Natural killer cell (primary cell): ENCODE results near the gene PON2. TPM values are rescaled to one million over a fixed set of nuclear protein-coding genes. Genes with fewer than 3 reads are reported as not detected.

ENCODE experiments used
- ATAC-seq, 3 donors: fragments of 150-1000 bp in 2 of 3; fragments of 200-7000 bp in 1 of 3; cut with Tn5 transposase; 1 replicate in 1 of 3; 2 replicates in 2 of 3; pipeline ENCODE4 v1.10.0; 2021; ENCODE audit warnings: mild to moderate bottlenecking in 2 of 3, moderate library complexity in 2 of 3
- DNase-seq, 2 donors: peaks; one replicate each; pipeline versions ENCODE4 v3.0.0 to v3.0.0-alpha.2; 2013 to 2021; ENCODE audit warnings: mixed read lengths in 1 of 2
- H3K27ac ChIP-seq: one replicate; pipeline ENCODE4 v1.5.1; 2013; ENCODE audit warnings: mild to moderate bottlenecking, low read length
- H3K27me3 ChIP-seq: one replicate; pipeline ENCODE4 v1.6.1; 2013; ENCODE audit warnings: low read length; ENCODE audit not compliant: control insufficient read depth, insufficient read depth
- H3K36me3 ChIP-seq: one replicate; pipeline ENCODE4 v1.6.1; 2013; ENCODE audit warnings: low read length; ENCODE audit not compliant: control insufficient read depth, insufficient read depth
- H3K4me1 ChIP-seq: one replicate; pipeline ENCODE4 v1.6.1; 2013; ENCODE audit warnings: low read length; ENCODE audit not compliant: control insufficient read depth, insufficient read depth
- H3K4me3 ChIP-seq: one replicate; pipeline ENCODE4 v1.5.1; 2013; ENCODE audit warnings: low read length
- H3K9me3 ChIP-seq: one replicate; pipeline ENCODE4 v1.6.1; 2013; ENCODE audit warnings: low read length; ENCODE audit not compliant: control insufficient read depth, insufficient read depth
- H3K27ac Mint-ChIP-seq, 2 donors: one replicate each; pipeline ENCODE4 v1.8.0; 2022; ENCODE audit warnings: mild to moderate bottlenecking in 2 of 2, mixed read lengths in 2 of 2, moderate library complexity in 1 of 2
- H3K27me3 Mint-ChIP-seq, 2 donors: one replicate each; pipeline ENCODE4 v1.8.0; 2022; ENCODE audit warnings: low read depth in 2 of 2, mixed read lengths in 2 of 2
- H3K36me3 Mint-ChIP-seq: one replicate; pipeline ENCODE4 v1.8.0; 2022; ENCODE audit warnings: mixed read lengths
- H3K4me1 Mint-ChIP-seq, 2 donors: one replicate each; pipeline ENCODE4 v1.8.0; 2022; ENCODE audit warnings: mixed read lengths in 2 of 2
- H3K4me3 Mint-ChIP-seq: one replicate; pipeline ENCODE4 v1.8.0; 2022; ENCODE audit warnings: mild to moderate bottlenecking, moderate library complexity, mixed read lengths
- H3K9me3 Mint-ChIP-seq, 2 donors: one replicate each; pipeline ENCODE4 v1.8.0; 2022; ENCODE audit warnings: mixed read lengths in 2 of 2
- CTCF ChIP-seq: fragments of 200-600 bp; IDR thresholded peaks from one replicate; pipeline ENCODE4 v1.8.0; 2022; ENCODE audit warnings: antibody characterized with exemption
- WGBS: methylation state at CpG from one replicate; pipeline ENCODE4 v1.1.7; 2013; ENCODE audit warnings: missing lambda C conversion rate; ENCODE audit not compliant: insufficient coverage; 5-methylcytosine and 5-hydroxymethylcytosine counted together
- intact Hi-C: fragments of 100-400 bp; cut with micrococcal nuclease; formaldehyde crosslinking; loops from one replicate; pipeline ENCODE4 v1.14.2; 2022
- total RNA-seq, 4 donors: library from RNA; stranded (reverse); fragments of 120-200 nt in 1 of 4; gene quantifications; one replicate each; pipeline versions ENCODE4 v1.2.3 to v1.2.4, GENCODE V29; 2013 to 2022

Gene PON2
- total RNA-seq, 3 donors from 2014 or later (not counting 1 experiment from before 2014, with no cell fraction given), result 26.6 to 35.7 (median 35.6) TPM

DNA sequence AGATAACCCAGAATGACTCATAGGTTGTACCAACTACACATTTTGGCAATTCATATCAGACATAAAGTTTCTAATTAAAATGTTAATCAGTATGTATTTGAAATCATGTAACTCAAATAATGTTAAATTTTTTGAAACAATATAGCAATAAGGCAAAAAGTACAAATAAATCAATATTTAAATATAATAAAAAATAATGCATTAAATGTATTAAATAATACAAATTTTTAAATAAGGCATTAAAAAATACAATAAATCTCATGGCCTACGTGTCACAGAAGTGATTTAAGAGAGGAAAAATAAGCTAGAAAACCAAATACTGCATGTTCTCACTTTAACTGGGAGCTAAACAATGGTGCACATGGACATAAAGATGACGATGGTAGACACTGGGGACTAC is 9.1 kb downstream of the PON2 start:
- no peak overlapping the region for H3K27ac Mint-ChIP-seq
- H3K27me3 Mint-ChIP-seq, result no peaks in the 10 kb centered on the region
- Histone ChIP-seq H3K4me3 (no peak overlapping the region), H3K4me1 (no peaks in the 10 kb centered on the region), H3K9me3 (no peaks in the 10 kb centered on the region), H3K27ac (no peak overlapping the region), H3K27me3 (no peaks in the 10 kb centered on the region), H3K36me3 (no peaks in the 10 kb centered on the region)
- ATAC-seq (no peak), DNase-seq (no peak)
- TF ChIP-seq CTCF, result no peak
- H3K4me1 Mint-ChIP-seq, result peaks cover 11 to 22% of the 10 kb centered on the region in 2 donors
- H3K36me3 Mint-ChIP-seq, result no peaks in the 10 kb centered on the region
- intact Hi-C loops, result no loop called here
- H3K9me3 Mint-ChIP-seq, result no peaks in the 10 kb centered on the region
- WGBS, result no CpG with 5 or more reads among the region's 2 CpGs
- no peak overlapping the region for H3K4me3 Mint-ChIP-seq

GRCh38 chr7:95424716-95425115 is 10.1 kb downstream of the PON2 start:
- intact Hi-C loops, result no loop called here

GRCh38 chr7:95421847-95422444 is 12.9 kb downstream of the PON2 start:
- Mint-ChIP-seq H3K4me1 (peaks cover 11 to 22% of the 10 kb centered on the region in 2 donors), H3K9me3 (no peaks in the 10 kb centered on the region), H3K4me3 (no peak overlapping the region), H3K27me3 (no peaks in the 10 kb centered on the region), H3K27ac (no peak overlapping the region), H3K36me3 (no peaks in the 10 kb centered on the region)
- DNase-seq (no peak), ATAC-seq (no peak)
- Histone ChIP-seq H3K36me3 (no peaks in the 10 kb centered on the region), H3K4me3 (no peak overlapping the region), H3K27ac (no peak overlapping the region), H3K9me3 (no peaks in the 10 kb centered on the region), H3K4me1 (no peaks in the 10 kb centered on the region), H3K27me3 (no peaks in the 10 kb centered on the region)
- no peak for TF ChIP-seq CTCF
- intact Hi-C loops, result no loop called here

More at GRCh38 chr7:95424716-95425115, 10.1 kb downstream of the PON2 start:
- peaks cover 11 to 22% of the 10 kb centered on the region in 2 donors for H3K4me1 Mint-ChIP-seq
- H3K27me3 Mint-ChIP-seq, result no peaks in the 10 kb centered on the region
- no peaks in the 10 kb centered on the region for H3K9me3 Mint-ChIP-seq
- TF ChIP-seq CTCF, result no peak
- H3K9me3 ChIP-seq, result no peaks in the 10 kb centered on the region
- H3K27ac Mint-ChIP-seq, result no peak overlapping the region
- no peaks in the 10 kb centered on the region for H3K27me3 ChIP-seq
- no peak overlapping the region for H3K4me3 Mint-ChIP-seq
- WGBS, result 63% methylated on average over 1 of the region's 1 CpG
- no peak for ATAC-seq
- H3K4me1 ChIP-seq, result no peaks in the 10 kb centered on the region
- DNase-seq, result no peak
- no peaks in the 10 kb centered on the region for H3K36me3 Mint-ChIP-seq
- no peaks in the 10 kb centered on the region for H3K36me3 ChIP-seq
- H3K4me3 ChIP-seq, result no peak overlapping the region
- H3K27ac ChIP-seq, result no peak overlapping the region
